Vagina (tissue), 2 donors: ENCODE measurements around the gene FIBCD1.

Experiments
- POLR2A ChIP-seq, 2 donors: fragments of 450-650 bp; IDR thresholded peaks; one replicate each; pipeline ENCODE4 v1.6.1; 2017; ENCODE audit warnings: antibody characterized with exemption in 2 of 2, mild to moderate bottlenecking in 2 of 2, moderate library complexity in 2 of 2
- POLR2AphosphoS5 ChIP-seq, 2 donors: sonication (generic); formaldehyde crosslinking; IDR thresholded peaks; one replicate each; pipeline ENCODE4 v1.9.0; 2017; ENCODE audit warnings: antibody characterized with exemption in 2 of 2, mild to moderate bottlenecking in 2 of 2, low read depth in 1 of 2; ENCODE audit not compliant: insufficient read depth in 1 of 2
- TF ChIP-seq, protein P1 (sequence below), 3 experiments: fragments of 450-650 bp in 2 of 3; fragments of 200-600 bp in 1 of 3; sonication (generic) in 1 of 3; IDR thresholded peaks; one replicate each; pipeline ENCODE4 v1.5.1; 2017 to 2019; ENCODE audit warnings: antibody characterized with exemption in 3 of 3, mild to moderate bottlenecking in 2 of 3, moderate library complexity in 2 of 3

GRCh38 chr9:130925050-130925678 is 13.9 kb downstream of the FIBCD1 start:
- TF ChIP-seq POLR2A (IDR thresholded peaks at IDR 0.05) = no peak
- TF ChIP-seq, protein P1, sequence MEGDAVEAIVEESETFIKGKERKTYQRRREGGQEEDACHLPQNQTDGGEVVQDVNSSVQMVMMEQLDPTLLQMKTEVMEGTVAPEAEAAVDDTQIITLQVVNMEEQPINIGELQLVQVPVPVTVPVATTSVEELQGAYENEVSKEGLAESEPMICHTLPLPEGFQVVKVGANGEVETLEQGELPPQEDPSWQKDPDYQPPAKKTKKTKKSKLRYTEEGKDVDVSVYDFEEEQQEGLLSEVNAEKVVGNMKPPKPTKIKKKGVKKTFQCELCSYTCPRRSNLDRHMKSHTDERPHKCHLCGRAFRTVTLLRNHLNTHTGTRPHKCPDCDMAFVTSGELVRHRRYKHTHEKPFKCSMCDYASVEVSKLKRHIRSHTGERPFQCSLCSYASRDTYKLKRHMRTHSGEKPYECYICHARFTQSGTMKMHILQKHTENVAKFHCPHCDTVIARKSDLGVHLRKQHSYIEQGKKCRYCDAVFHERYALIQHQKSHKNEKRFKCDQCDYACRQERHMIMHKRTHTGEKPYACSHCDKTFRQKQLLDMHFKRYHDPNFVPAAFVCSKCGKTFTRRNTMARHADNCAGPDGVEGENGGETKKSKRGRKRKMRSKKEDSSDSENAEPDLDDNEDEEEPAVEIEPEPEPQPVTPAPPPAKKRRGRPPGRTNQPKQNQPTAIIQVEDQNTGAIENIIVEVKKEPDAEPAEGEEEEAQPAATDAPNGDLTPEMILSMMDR (IDR thresholded peaks at IDR 0.05) = no peak
- TF ChIP-seq POLR2AphosphoS5 (IDR thresholded peaks at IDR 0.05; ENCODE audit: insufficient read depth in 1 of 2, low read depth in 1 of 2) = no peak
